Thyroid gland (tissue), 4 donors: ENCODE data around the gene SAMMSON.

ENCODE experiments used
- CTCF ChIP-seq, 6 experiments: fragments of 200-600 bp in 3 of 6; fragments of 450-650 bp in 3 of 6; sonication (generic) in 3 of 6; IDR thresholded peaks; one replicate each; pipeline ENCODE4 v1.5.1; 2016 to 2019; ENCODE audit warnings: antibody characterized with exemption in 6 of 6, mild to moderate bottlenecking in 2 of 6, inconsistent platforms in 1 of 6, moderate library complexity in 1 of 6
- POLR2A ChIP-seq, 2 donors: fragments of 450-650 bp; IDR thresholded peaks; one replicate each; pipeline ENCODE4 v1.6.1; 2017; ENCODE audit warnings: antibody characterized with exemption in 2 of 2, mild to moderate bottlenecking in 2 of 2, moderate library complexity in 1 of 2

GRCh38 chr3:70065696-70066253 lies 66.2 kb downstream of the SAMMSON start:
- peak in 4 of 6 experiments; percentile 25 to 55 (median 54) for TF ChIP-seq CTCF (IDR thresholded peaks at IDR 0.05)
- TF ChIP-seq POLR2A (IDR thresholded peaks at IDR 0.05): no peak
